ENCODE results near the gene CARS2.
"Not testable (repeated sequence)": the region's sequence is repeated elsewhere in the genome, so short reads cannot be mapped to it uniquely, and the experiment has no call there.

- TF ChIP-seq, protein P1, sequence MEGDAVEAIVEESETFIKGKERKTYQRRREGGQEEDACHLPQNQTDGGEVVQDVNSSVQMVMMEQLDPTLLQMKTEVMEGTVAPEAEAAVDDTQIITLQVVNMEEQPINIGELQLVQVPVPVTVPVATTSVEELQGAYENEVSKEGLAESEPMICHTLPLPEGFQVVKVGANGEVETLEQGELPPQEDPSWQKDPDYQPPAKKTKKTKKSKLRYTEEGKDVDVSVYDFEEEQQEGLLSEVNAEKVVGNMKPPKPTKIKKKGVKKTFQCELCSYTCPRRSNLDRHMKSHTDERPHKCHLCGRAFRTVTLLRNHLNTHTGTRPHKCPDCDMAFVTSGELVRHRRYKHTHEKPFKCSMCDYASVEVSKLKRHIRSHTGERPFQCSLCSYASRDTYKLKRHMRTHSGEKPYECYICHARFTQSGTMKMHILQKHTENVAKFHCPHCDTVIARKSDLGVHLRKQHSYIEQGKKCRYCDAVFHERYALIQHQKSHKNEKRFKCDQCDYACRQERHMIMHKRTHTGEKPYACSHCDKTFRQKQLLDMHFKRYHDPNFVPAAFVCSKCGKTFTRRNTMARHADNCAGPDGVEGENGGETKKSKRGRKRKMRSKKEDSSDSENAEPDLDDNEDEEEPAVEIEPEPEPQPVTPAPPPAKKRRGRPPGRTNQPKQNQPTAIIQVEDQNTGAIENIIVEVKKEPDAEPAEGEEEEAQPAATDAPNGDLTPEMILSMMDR (IDR thresholded peaks at IDR 0.05; ENCODE audit: insufficient read depth, low read length, poor library complexity, severe bottlenecking) = not testable (repeated sequence)
- not testable (repeated sequence) for TF ChIP-seq EZH2phosphoT487 (conservative IDR thresholded peaks at IDR 0.05; ENCODE audit: low read length)
Observed at GRCh38 chr13:110632255-110632654, 73.7 kb downstream of the CARS2 start.
